NOMO-1 treated with DMSO at 0.1 percent for 48 hours (cell line): ENCODE data around the gene CACNA1C.
"Not testable (repeated sequence)": the region's sequence is repeated elsewhere in the genome, so short reads cannot be mapped to it uniquely, and the experiment has no call there.

Experiments
- DNase-seq: peaks from one replicate; lab custom pipeline; 2025; ENCODE audit not compliant: unreplicated experiment; lab: John Stamatoyannopoulos, UW

The CACNA1C gene

DNA sequence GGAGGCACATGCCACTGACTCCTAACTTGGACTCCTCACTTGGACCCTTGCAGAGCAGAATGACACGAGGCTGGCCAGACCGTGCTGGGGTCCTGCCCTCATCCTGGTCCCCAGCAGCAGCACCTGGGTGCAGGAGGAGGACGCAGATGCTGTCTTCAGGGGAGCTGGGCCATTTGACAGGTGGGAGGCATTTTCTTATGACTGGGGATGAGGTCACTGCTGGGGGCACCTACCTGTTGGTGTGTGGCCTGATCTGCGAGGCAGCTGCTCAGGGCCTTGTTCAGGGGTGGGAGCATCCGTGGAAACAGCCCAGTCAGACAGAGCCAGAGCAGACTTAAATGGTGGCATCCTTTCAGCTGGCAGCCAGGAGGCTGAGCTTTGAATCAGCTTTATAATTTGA is 57.3 kb downstream of the CACNA1C start:
- no peak for DNase-seq

DNA sequence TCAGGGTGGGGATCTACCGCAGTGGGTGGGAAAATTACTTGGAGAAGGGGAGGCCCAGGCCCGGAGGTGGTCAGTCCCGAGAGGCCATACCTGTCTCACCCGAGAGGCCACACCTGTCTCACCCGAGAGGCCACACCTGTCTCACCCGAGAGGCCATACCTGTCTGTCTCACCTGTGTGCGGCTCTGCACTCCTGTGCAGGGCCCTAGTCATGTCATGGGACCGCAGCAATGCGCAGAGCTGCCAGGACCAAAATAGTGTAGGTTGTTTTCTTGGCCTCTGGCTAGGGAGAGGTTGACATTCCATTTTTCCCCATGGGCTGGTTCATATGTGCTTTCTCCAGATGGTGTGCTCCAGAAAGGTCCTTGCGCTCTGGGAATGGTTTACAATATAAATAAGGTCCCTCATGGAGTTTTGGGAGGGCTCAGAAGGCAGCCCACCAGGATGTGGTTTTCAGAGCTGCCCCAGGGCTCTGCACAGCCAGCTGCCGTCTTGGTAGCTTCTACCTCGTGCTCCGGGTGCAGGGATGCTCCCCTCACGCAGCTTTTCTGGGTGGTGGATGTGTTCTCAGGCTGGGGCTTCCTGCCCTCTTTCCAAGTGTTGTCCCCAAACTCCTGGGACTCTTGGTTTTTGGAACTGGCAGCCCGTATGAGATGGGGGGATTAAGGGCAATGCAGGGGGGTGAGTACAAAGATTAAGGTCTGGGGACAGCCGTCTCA is 58.2 kb downstream of the CACNA1C start:
- DNase-seq, result no peak

DNA sequence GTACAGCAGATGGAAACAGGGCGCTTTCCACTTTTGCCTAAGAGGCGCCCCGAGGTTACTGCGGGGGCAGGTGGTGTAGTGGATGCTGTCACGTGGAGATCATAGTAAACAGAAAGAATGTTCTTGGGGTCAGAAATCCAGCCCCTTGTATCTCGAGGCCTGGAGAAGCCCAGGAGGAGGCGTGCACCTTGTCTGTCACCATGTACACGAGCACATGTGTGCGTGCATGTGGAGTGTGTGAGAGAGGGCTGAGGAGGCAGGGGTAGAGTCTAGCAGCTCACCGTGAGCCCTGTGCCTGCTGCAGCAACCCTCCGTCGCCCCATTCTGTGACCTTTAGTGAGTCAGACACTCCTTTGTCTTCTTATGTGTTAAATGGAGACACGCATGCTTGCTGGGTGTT is 59.0 kb downstream of the CACNA1C start:
- DNase-seq, result no peak

DNA sequence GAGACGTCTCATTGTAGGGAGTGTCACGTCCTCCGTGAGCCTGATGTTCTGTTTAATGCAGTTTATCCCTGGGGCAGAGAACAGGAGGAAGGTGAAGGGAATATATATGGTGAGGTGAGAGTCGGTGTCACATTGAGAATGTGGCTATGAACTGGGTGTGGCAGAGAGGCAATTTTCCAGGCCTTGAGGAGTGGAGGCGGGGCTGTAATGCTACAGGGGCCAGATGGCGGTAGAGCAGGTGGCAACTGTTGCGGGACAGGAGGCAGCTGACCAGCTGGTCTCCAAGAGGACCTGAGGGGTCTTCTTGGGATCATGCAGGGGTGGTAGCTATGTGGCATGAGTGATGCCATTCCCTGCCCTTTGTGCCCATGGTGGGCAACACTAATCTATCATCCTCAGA is 59.6 kb downstream of the CACNA1C start:
- DNase-seq, result no peak

DNA sequence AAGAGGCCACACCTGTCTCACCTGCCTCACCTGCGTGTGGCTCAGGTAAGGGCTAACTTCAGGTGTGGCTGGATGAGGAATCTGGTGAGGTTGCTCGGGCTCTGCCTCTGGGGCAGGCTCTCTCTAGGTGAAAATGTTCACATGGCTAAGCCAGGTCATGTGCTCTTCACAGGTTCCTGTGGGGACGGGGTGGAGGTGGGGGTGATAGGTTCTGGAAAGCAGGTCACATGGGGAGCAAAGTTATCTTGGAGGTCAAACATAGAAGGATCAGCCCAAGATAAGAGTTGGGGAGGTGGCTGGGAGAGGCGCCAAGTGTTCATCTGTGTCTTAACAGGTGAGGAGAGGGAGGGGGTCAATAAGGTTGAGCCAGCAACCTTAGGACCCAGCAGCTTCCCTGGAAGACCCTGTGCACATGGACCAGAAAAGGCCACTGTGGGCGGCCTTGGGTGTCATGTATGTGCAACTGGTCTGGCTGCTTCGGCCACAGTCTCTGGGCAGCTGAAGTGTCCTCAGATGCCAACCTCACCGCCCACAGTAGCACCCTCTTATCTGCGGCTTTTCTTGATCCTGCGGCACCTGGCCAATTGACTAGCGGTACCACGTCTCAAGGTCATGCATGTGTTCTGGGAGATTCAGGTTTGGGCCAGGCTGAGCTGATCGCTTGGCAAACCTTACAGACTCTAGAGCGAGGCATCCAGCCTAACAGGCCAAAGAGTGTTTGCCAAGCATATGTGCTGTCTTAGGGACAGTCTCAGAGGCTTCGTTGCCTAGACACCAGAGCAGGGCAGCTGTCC is 60.5 kb downstream of the CACNA1C start:
- no peak for DNase-seq

DNA sequence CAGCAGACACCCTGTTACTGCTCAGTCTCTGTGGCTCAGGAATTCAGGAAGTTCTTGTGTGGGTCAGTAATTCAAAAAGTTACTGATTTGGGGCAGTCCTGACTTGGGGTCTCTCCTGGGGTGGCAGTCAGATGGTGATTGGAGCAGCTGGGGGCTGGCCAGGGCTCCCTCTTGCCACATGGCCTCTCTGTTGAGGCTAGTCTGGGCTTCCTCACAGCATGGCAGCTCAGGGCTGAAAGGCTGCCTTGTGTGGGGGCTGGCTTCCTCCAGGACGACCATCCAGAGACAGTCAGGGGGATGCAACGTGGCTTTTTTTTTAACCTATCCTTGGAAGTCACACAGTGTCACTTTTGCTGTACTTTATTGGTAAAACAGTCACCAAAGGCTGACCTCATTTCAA is 61.3 kb downstream of the CACNA1C start:
- DNase-seq, result no peak

DNA sequence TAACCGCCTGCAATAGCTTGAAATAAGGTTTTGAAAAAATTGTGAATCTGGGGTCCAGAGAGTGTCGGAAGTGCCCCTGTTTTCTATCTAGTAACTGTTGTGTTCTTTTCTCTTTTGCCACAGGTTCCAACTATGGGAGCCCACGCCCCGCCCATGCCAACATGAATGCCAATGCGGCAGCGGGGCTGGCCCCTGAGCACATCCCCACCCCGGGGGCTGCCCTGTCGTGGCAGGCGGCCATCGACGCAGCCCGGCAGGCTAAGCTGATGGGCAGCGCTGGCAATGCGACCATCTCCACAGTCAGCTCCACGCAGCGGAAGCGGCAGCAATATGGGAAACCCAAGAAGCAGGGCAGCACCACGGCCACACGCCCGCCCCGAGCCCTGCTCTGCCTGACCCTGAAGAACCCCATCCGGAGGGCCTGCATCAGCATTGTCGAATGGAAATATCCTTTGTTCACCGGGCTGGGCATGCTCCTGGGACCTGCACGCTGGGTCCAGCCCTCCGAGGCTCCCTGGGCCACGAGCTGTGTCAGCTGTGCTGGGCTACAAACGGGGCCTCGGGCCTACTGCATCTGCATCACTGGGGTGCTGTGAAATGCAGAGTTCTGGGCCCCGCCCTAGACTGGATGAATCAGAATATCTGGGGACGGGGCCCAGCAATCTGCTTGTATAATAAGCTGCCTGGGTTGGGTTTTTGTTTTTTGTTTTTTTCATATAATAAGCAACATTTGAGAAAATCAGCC is 62.5 kb downstream of the CACNA1C start:
- no peak for DNase-seq

DNA sequence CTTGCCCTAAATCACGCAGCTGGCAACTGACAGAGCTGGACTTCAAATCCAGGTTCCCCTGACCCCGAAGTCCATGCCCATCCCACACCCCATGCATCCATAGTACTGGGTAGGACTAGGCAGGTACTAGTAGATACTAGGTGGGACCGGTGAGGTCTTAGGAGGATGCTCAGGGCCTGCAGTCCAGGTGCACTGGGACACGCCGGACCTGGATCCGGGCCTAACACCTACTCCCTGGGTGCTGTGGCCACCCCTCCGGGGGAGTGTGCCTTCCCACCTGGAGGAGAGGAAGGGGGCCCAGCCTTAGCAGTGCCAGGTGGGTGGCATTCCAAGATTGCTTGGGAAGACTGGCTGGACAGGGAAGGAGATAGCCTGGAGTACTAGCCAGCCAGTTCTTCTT is 64.8 kb downstream of the CACNA1C start:
- no peak for DNase-seq

DNA sequence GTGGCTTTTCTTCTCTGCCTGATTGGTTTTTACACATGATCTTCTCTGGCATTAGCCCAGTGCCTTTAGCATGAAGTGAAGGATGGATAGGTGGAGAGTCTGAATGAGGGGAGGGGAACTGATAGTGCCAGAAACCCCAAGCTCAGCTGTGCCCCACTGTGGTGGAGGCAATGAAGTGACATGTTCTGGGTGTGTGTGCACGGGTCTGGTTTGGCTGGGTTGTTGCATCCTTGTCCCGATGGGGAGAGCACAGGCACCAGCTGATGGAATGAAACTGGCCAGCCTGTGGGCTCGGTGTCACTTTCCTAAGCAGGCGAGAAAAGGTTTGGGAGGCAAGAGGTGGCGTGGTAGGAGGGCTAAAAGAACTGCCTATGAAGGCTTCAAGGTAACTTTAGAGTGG is 65.3 kb downstream of the CACNA1C start:
- DNase-seq, result no peak

DNA sequence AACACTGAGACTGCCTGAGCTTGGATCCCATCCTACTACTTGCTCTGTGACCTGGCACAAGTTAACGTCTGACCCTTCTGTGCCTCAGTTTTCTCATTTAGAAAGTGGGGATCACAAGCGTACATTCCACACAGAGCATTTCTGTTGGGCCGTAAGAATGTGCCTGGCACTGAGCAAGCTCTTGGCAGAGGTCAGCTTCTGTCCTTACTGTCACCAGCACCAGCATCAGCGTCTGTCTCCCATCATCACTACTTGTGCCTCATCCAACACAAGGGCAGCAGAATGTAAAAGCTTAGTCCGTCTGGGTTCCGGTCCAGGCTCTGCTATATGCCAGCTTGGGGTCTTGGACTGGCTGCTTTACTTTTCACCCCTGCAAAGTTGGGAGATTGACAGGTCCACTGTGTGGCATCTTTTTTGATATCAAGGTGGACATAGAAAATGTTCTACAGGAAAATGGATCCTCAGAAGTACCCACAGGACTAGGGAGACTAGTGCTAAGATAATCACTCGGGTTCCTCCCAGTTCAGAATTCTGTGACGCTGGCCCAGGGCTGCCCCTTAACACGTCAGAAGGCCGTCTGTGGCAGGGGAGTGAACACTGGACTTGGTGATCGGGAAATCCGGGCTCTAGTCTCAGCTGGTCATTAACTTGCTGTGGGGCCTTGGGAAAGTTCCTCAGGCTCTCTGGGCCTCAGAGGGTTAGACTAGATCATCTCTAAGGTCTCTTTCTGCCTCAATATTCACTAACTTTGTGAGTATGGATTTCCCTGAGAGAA is 65.9 kb downstream of the CACNA1C start:
- no peak for DNase-seq

DNA sequence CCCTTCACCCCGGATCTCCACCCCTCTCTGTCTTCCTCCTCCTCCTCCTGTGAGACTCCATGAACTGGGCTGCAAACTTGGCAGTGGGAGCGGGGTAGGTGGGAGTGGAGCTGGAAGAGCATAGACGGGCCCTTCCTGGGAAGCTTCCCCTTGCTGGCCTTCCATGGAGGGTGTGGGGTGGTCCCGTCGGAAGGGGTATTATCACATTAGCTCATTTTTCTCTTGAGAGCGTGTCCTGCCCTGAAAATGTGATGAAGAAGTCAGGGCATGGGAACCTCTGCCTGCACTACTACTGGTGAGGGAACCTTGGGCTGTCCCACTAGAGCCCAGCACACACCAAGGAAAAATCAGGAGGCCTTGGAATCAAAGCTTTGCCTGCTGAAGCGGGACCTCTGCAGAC is 66.5 kb downstream of the CACNA1C start:
- no peak for DNase-seq

DNA sequence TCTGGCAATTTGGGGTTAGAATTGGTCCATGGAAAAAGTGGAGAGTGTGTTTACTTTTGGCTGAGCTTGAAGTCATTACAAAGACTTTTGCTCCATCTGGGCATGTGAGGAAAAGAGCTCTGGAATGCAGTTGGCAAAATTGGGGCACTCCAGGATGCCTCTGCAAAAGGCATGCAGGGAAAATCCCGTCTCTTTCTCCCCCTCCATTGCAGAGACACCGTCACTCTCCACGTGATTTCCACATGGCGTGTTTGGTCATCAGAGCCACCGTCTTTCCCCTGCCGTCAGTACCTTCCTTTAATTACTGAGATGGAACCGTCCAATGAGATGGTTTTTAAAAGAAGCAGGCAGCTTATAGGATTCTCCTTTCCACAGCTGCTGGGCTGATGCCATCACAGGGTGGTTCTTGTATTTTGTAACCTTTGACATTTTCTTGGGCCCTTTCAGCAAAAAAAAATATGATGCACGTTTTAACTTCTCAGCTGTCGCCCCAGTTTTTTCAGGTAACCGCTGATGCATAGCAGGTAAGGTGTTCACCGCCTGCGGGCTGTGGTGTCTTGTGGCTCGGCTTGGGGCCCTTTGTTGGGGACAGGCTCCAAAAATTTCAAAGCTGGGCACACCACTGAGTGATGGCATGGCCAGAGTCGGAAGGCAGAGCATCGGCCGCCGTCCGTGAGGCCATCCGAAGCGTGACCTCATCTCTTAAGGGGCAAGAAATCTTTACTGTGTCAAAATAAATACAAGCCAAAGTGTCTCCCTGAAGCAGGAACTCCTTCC is 68.4 kb downstream of the CACNA1C start:
- no peak for DNase-seq

DNA sequence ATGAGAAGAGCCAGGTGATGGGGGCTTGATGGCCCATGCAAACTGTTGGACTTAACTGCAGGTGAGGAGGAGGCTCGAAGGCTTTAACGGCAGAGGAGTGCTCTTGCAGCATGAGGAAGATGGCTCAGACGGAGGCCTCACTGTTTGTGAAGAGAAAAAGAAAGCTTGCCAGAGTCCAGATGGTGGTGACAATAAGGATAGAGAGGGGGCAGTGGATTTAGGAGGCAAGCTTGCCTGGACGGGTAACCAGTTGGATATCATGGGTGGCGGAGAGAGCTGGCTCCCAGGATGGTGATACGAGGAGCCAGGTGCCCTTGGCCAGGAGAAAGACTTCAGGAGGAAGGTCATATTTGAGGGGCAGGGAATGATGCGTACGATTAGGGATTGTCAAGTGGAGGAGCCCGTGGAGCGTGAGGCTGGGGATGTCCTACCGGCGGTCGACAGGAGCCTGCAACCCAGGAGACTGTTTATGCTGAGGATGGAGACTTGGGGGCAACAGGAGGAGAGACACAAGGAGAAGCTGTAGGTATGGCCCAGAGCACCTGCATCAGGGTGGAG is 71.8 kb downstream of the CACNA1C start:
- DNase-seq, result no peak

DNA sequence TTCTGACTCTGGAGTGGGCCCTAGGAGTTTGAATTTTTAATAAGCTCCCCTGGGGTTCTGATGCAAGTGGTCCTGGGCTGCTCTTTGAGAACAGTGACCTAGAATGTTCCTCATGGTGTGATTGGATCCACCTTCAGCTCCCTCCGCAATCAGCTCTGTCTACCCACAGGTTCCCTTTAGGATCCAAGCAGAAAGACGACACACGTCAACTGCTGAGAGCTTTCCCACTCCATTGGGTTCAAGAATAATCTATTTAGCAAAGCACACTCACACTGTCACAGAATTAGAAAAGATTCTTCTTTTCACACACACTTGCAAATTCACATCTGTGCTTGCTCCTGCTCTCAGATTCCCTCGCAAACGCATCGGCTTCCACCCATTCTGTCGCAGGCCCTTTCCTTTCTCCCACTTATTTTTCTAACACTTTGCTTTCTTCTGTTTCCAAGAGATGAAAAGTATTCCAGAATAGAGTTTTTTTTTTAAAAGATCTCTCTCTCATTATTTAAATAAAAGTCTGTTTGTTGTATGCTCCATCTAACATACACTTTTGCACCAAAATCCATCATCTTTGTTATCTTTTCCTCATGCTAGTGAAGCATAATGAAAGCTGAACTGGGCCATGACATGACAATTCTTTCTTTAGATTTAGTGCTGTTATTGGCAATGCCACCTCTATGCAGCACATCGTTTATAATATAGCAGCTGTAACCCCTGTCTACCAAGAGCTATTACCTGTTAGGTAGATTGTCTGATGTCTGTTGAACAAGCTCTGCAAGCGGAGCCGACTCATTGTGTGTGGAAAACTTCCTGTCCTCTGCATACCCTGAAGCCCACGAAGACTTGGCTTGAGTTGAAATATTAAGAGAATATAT is 73.1 kb downstream of the CACNA1C start:
- DNase-seq, result no peak

DNA sequence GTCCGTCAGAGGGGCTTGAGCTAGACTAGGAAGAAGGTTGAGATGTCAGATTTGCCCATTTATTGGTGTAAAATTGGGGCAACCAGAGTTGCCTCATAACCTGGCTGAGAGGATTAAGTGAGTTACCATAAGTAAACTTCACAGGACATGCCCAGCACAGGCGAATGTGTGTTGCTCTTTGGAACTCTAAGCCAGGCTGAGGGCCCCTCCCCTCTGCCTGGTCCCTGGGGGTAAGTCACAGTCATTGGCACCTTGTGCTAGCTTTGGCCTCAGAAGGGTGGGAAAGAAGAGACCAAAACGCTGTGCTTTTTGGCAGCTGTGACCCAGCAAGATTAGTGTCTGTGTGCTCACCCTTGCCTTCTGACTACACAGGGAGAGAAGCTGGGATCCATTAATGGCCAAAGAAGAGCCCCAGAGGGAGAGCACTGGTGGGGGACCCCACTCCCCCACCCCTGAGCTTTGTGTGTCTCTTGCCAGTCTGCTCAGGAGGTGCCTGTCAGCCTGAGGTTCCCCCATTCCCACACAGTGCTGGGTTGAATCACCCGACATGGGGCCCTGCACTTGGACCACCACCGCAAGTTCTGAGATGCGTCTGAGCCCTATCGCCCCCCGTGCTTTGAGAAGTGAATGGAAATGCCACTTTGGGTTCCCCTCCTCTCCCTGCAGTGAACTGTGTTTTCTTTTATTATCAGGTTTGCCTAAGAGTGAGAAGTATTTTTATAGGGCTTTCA is 74.1 kb downstream of the CACNA1C start:
- no peak for DNase-seq

DNA sequence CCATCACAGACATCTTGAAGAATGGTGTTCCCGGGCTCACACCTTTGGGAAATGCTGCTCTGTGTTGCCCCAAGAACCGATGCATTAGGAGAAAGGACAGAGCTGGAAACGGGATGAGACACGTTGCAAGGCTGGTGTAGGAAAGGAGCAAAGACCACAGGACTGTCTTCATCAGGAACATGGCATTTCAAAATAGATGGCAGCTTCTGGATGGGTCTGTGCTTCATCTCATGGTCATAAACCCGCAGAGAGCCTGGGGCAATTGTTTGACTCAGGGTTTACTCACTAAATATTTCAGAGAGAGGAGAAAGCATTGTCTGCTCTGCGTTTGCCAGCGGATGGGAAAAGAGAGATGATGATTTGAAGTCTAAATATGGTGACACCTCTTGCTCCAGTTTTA is 76.3 kb downstream of the CACNA1C start:
- DNase-seq, result no peak

DNA sequence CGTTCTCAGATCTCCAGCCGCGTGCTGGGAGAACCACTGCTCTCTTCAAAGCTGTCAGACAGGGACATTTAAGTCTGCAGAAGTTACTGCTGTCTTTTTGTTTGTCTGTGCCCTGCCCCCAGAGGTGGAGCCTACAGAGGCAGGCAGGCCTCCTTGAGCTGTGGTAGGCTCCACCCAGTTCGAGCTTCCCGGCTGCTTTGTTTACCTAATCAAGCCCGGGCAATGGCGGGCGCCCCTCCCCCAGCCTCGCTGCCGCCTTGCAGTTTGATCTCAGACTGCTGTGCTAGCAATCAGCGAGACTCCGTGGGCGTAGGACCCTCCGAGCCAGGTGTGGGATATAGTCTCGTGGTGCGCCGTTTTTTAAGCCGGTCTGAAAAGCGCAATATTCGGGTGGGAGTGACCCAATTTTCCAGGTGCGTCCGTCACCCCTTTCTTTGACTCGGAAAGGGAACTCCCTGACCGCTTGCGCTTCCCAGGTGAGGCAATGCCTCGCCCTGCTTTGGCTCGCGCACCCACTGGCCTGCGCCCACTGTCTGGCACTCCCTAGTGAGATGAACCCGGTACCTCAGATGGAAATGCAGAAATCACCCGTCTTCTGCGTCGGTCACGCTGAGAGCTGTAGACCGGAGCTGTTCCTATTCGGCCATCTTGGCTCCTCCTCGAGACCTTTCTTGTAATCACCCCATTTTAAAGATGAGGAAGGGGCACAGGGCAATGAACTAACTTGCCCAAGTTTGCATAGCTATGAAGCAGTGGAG is 83.1 kb downstream of the CACNA1C start:
- not testable (repeated sequence) for DNase-seq

DNA sequence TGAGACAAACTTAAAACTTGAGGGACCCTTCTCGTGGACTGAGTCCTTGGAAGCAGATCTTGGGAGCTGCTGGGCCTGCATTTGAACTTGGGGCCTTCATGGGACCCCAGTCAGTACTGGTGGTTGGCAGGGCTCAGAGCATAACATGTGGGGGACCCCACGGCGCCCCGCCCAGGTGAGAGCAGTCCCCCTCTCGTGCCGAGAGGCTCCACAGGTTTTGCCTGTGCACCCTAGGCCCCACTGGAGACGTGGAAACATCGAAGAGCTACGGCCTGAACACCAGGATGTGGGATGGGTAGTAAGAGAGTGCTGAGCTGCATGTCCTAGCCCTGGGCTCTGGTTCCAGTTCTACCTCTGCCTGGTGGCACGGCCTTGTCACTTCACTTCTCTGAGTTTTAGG is 84.1 kb downstream of the CACNA1C start:
- DNase-seq, result no peak
